CD4-positive, alpha-beta T cell treated with Interferon alpha-2 for 1 hour (primary cell): ENCODE results near the gene LSM14A.

Experiments used
- DNase-seq, 2 donors: peaks; one replicate each; pipeline ENCODE4 v3.0.0-alpha.2; 2020 to 2022

The LSM14A gene

DNA sequence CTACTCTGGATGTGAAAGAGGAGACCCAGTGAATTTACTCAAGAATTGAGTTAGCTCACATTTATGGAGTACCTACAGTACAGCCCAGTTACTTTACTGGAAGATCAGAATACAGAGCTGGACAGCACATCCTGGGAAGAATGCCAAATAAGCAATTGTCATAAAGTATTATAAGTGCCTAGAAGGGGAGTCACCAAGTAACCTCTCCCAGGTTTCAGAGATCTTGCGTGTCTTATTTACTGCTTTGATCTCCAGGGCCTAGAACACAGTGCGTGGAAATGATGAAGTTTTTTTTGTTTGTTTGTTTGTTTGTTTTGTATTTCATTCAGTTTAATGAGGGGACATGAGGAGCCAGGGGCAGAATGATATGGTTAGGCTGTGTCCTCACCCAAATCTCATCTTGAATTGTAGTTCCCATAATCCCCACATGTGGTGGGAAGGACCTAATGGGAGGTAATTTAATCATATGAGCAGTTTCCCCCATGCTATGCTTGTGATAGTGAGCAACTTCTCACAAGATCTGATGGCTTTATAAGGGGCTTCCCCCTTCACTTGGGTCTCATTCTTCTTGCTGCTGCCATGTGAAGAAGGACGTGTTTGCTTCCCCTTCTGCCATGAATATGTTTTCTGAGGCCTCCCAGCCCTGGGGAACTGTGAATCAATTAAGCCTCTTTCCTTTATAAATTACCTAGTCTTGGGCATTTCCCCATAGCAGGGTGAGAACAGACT, 87.2 kb downstream of the LSM14A start:
- no peak for DNase-seq

DNA sequence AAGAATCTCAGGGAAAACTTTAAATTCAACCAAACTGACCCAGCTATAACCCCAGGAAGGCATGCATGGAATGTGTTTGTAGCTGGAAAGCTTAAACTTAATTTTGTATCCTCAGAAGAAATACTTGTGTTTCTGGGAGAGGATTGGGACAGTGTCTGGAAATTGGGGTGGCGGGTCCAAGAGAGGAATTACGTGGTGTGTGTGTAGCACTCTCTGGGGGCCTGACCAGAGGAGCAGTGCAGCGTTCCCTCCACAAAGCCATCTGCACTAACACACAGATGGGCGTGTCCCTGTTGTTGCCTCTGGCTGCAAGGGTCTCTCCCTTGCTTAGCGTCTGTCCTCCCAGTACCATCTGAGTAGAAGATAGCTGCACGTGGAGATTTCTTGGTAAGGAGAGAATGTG, 88.5 kb downstream of the LSM14A start:
- DNase-seq = no peak

DNA sequence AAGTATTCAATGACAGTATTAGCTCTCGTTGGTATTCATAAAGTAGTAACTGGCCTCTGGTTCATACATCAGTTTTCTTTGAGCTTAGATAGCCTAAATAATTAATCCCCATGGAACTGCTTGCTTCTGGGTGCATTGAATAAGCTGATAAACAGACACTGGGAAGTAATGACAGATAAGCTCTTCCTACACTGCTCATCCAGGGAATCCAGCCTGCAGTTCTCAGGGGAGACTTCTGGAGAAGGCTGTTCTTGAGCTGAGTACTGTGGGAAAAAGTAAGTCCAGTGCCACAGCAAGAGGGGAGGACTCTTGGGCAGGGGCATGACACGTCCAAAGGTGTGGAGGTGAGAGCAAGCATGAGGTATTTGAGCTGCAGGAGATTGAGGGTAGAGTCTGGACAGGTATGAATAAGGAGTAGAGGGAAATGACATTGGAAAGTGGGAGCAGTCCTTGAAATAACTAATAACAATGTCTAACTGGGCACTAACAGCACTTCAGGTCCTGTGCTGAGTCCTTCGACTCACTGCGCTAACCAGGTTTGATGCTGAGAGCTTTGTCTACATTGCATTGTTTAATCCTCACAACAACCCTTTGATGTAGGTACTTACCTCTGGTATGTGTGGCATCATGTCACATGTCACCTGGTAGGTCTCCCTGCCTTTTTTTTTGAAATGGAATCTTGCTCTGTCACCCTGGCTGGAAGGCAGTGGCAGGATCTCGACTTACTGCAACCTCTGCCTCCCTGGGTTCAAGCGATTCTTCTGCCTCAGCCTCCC, 89.2 kb downstream of the LSM14A start:
- DNase-seq = no peak

DNA sequence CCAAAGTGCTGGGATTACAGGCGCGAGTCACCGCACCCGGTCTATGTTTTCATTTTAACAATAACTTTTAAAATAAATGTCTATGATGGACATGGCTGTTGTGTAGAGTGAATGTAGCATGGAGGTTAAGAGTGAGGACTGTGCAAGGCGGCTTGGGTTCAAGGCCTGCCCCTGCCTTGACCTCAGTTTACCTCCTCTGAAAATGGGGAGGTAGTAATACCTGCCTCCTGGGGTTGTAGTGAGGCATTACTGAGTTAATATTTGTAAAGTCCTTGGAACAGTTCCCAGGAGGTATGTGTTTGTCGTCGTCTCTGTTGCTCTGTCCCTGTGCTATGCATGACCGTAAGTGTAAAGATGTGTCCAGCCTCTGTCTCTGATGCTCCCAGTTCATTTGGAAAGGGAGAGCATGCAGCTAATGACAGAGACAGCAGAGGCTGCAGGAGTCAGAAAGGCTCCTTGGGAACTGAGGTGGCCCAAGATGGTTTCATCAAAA, 91.5 kb downstream of the LSM14A start:
- no peak for DNase-seq

DNA sequence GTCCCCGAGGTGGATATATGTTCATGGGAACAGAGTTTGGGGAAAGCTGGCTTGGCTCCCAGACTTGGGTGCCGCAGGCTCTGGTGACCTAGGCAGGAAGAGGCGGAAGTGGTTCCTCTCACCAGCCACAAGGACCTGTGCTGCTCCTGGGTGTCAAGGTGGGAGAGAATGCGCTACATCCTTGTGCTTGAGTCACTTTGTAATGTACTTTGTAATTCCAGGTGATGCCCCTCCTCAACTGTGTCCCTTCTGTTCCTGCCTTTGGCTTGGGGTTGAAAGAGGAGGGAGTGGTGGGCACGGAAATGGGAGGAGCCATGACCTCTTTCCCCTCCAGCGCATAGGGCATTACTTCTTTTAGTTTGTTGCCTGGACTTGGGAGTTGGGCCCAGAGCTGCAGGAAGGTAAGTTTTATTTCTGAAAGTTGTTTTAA, 92.9 kb downstream of the LSM14A start:
- DNase-seq = no peak

DNA sequence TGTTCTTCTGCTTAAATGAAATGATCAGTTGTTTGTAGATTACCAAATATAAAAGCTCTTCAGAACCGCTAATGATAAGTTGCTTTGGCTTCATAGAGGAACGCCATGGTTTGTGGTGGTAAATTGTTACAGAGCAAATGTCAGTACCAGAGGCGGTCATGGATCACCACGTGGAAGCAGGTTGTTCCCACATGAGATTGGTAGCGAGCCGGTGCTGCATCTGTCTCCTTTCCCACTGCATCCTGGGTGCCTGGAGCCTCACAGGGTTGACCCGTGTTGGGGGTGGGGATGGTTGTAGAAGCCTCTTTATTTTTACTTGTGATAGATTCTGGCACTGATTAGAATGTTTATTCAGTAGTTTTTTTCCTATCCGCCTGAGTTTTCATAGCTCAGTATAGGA, 96.8 kb downstream of the LSM14A start:
- no peak for DNase-seq

DNA sequence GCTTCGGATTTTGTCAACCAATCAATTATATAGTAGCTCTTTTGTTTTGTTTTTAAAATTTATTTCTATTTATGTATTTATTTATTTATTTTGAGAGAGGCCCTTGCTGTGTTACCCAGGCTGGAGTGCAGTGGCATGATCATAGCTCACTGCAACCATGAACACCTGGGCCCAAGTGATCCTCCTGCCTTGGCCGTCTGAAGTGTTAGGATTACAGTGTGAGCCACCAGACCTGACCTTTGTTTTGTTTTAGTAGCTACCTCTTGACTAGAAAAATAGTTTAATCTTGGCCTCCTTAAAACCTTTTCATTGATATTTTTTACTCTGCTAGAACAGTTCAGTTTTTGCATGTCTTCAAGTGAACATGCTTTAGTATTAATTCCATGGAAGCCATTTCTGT, 97.2 kb downstream of the LSM14A start:
- no peak for DNase-seq

DNA sequence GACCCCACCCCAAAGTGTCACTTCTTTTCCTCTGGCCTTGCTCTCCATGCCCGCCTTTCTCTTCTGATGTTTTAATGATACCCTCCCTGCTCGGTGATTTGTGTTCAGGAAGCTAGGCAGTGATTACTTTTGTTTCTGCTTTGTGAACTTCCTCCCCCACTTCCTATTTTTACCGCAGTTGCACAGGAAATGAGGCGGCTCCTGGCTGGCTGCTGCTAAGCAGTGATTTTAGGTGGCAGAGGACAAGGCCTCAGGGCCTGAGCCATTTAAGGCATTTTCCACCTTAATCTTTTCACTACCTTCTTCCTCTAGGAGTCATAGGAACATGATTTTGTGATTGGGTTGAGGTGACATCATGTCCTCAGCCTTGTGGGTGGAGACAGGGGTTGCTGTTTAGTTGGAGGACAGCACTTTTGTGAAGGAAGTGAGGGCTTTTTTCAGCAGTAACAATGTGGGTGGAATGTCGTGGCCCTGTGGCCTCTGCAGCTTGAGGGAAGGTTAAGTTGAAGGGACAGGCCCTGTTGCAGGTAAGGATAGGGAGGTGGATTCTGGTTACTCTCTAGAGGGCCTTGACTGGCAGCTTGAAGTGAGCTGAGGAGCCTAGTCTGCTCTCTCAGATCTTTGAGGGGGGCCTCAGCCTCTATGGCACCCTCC, 97.8 kb downstream of the LSM14A start:
- peak; percentile 86 to 90 for DNase-seq

DNA sequence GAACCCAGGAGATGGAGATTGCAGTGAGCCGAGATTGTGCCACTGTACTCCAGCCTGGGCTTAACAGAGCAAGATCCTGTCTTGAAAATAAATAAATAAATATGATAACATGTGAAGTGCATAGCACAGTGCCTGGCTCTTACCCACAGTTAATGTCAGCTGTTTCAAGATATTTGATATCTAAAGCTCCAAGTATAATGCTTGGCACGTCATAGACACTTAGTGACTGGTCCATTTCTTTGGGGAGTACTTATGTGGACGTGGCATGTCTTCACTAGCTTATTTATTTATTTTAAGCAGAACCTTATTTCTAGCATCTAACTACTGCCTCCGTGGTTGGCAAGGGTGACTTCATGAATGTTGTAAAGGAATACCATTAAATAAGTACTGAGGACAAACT, 100.8 kb downstream of the LSM14A start:
- no peak for DNase-seq

DNA sequence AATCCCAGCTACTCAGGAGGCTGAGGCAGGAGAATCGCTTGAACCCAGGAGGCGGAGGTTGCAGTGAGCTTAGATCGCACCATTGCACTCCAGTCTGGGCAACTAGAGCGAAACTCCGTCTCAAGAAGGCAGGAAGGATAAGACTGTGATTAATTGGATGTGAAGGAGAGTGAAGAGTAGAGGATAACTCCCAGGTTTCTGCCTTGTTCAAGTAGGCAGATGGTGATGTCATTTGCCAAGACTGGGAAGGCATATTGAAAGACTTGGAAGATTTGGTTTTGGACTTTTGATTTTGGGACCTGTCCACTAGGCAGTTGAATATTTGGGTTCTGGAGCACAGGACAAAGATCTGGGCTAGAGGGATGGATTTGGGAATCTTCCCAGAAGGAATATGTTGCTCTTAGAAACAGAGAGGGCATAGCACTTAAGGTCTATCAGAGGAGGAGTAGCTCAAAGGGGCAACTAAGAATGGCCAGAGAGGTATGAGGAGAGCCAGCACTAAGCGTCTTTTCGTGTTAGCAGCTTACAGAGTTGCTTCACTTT, 102.1 kb downstream of the LSM14A start:
- DNase-seq = no peak

DNA sequence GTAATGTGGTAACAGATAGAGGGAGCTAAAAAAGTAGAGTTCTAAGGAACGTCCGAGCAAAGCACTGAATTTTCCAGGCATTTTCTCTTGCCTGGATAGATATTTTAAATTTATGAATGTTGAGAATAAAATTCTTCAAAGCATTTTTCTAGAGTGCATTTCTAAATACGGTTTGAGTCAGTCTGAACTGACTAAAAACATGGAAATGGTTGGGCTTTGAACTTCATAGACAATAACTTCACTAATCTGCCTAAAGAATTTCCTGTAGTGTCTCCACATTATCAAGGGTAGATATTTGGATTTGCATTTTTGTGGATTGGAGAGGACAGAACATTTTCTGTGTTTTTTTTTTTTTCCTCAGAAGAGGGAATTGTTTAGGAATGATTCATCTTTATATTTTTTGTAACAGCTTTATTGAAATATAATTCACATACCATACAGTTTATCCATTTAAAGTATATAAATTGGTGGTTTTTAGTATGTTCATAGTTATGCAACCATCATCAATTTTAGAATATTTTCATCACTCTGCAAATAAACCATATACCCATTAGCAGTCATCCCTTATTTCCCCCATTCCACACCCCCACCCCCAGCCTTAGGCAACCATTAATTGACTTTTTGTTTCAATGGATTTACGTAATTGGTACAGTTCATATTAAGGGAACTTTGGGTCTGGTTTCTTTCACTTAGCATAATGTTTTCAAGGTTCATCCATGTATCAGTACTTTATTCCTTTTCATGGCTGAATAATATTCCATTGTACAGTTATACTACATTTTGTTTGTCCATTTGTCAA, 102.7 kb downstream of the LSM14A start:
- no peak for DNase-seq

DNA sequence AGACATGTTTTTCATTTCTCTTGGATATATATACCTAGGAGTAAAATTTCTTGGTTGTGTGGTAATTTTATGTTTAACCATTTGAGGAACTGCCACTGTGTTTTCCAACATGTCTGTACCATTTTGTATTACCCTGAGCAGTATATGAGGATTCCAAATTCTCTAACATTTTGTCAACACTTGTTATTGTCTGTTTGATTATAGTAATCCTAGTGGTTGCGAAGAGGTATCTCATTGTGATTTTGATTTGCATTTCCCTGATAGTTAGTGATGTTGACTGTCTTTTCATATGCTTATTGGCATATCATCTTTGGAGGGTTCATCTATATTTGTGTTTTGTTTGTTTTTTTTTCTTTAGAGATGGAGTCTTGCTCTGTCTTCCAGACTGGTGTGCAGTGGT, 103.4 kb downstream of the LSM14A start:
- no peak for DNase-seq

DNA sequence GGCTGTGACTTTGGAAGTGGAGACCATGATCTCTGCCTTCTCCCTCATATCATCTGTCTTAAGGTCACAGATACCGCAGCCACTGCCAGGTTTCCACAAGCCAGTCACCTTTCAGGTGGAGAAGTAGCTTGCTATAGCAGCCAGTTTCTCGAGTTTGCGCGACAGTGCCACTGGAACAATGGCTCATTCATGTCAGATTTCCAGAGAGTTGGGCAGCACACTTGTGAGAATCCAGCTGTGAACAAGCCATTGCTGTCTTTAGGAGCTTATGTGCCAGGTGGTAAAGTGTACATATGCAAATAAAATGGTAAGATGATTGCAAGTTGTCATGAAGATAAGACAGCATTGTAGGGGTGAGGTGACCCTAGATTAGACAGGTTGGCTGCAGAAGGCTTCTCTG, 104.3 kb downstream of the LSM14A start:
- no peak for DNase-seq

DNA sequence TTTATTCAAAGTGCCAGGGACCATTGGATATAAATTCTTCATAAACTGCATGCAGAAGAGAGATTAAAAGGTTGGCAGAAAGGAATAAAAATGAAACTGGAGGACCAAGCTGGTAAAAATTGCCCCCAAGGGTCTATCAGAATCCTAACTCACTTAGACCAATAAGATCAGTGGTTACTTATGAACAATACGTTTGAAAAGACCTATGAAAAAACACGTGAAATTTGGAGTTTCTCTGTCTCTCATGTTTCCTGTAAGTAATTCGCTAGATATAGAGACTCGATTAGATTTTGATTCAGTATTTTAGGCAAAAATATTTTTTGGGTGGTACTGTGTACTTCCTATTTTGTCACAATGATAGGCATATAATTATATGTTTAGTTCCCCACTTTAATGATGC, 104.9 kb downstream of the LSM14A start:
- DNase-seq = no peak

DNA sequence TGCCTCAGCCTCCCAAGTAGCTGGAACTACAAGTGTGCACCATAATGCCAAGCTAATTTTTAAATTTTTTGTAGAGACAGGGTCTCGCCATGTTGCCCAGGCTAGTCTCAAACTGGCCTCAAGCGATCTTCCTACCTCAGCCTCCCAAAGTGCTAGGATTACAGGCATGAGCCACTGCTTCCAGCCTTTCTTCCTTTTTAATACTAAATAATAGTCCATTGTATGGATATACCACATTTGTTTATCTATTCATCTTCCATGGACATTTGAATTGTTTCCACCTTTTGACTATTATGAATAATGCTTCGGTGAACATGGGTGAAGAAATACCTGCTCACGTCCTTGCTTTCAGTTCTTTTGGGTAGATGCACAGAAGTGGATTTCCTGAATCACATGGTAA, 106.5 kb downstream of the LSM14A start:
- DNase-seq = no peak
